Activated naive CD4-positive, alpha-beta T cell treated with anti-CD3 and anti-CD28 coated beads, Interleukin-2, amount 50 U/mL, for 24 hours (primary cell): Measurements from ENCODE around the gene CILP2.

Experiments used
- H3K27ac Mint-ChIP-seq: one replicate; pipeline ENCODE4 v1.8.0; 2021; ENCODE audit warnings: mild to moderate bottlenecking, mixed read lengths
- H3K27me3 Mint-ChIP-seq: one replicate; pipeline ENCODE4 v1.8.0; 2021; ENCODE audit warnings: mixed read lengths
- H3K36me3 Mint-ChIP-seq: one replicate; pipeline ENCODE4 v1.8.0; 2021; ENCODE audit warnings: mixed read lengths
- H3K4me1 Mint-ChIP-seq: one replicate; pipeline ENCODE4 v1.8.0; 2021; ENCODE audit warnings: mixed read lengths
- H3K4me3 Mint-ChIP-seq: one replicate; pipeline ENCODE4 v1.8.0; 2021; ENCODE audit warnings: mild to moderate bottlenecking, mixed read lengths
- H3K9me3 Mint-ChIP-seq: one replicate; pipeline ENCODE4 v1.8.0; 2021; ENCODE audit warnings: mixed read lengths

CILP2 gene, protein sequence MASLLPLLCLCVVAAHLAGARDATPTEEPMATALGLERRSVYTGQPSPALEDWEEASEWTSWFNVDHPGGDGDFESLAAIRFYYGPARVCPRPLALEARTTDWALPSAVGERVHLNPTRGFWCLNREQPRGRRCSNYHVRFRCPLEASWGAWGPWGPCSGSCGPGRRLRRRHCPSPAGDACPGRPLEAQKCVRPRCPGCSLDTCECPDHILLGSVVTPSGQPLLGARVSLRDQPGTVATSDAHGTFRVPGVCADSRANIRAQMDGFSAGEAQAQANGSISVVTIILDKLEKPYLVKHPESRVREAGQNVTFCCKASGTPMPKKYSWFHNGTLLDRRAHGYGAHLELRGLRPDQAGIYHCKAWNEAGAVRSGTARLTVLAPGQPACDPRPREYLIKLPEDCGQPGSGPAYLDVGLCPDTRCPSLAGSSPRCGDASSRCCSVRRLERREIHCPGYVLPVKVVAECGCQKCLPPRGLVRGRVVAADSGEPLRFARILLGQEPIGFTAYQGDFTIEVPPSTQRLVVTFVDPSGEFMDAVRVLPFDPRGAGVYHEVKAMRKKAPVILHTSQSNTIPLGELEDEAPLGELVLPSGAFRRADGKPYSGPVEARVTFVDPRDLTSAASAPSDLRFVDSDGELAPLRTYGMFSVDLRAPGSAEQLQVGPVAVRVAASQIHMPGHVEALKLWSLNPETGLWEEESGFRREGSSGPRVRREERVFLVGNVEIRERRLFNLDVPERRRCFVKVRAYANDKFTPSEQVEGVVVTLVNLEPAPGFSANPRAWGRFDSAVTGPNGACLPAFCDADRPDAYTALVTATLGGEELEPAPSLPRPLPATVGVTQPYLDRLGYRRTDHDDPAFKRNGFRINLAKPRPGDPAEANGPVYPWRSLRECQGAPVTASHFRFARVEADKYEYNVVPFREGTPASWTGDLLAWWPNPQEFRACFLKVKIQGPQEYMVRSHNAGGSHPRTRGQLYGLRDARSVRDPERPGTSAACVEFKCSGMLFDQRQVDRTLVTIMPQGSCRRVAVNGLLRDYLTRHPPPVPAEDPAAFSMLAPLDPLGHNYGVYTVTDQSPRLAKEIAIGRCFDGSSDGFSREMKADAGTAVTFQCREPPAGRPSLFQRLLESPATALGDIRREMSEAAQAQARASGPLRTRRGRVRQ

DNA sequence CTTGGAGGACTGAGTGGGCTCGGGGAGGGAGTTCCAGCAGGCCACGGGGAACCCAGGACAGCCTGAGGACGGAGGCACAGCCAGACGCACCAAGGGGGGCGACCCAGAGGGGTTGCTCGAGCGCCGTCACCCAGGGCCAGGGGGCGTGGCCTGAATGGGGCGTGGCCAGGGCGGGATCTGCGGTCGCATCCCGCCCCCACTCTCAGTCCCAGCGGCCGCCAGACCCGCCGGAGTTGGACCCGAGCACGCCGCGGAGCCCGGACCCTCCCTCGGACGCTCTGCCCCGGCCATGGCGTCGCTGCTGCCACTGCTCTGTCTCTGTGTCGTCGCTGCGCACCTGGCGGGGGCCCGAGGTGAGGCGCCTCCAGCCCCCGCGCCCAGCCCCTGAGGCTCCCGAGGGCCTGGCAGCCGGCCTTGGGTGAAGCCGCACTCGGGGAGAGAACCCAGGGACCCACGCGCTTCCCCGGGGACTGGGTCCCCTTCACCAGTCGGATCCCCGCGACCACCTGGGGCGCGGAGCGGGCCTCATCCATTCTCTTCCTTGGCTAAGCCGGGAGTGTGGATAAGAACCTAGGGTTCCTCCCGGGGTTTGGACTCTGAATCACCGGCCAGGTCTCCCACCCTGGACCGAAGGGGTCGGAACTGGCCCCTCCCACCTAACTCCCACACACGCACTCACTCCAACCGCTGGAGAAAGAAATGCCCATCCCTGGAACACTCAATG is at the start of gene CILP2:
TSS of gene CILP2 (plus strand) at position 205 of the 724 bp plus-strand sequence. CDS start at position 290, 85 bp downstream.
- peak within 1 kb of the TSS; percentile 68 for H3K4me3 Mint-ChIP-seq
- H3K36me3 Mint-ChIP-seq = no peaks in the 10 kb centered on the region
- H3K9me3 Mint-ChIP-seq = no peaks in the 10 kb centered on the region
- H3K27ac Mint-ChIP-seq = no peak within 1 kb of the TSS
- no peaks in the 10 kb centered on the region for H3K27me3 Mint-ChIP-seq
- peaks cover 34% of the 10 kb centered on the region for H3K4me1 Mint-ChIP-seq

DNA sequence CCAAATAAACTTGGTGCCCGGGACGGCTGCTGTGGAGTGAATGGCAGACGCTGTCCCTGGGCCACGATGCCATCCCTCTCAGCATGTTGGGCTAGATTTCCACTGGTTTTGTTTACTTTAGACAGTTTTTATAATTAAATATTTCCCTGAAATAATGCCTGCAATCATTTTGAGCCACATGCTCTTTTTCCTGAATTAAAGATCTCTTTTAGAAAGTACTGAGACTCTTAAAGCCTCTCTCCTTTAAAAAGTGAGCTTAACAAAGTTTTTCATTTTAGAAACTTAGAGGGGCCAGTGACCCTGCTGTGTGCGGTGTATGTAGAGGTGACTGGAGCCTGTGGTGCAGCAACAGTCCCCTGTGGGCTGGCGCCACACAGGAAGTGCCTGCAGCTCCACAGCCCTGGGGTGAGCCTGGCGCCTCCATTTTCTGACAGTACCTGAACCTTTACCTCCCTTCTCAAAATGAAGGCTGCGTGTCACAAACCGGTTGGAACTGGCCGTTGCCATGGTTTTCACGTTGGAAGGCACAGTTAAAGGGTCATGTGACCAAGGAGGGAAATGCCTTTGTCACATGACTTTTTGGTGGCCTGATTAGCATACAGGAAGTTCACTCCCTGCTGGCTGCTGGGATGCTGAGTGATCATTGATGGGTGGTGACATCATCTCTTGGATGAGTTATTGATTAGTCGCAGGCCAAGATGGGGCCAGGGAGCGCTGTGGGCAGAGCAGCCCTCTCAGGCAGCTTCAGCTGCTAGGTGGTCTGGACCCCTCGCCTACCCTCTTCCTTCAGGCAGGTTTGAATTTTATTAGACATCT is 49.0 kb upstream of the CILP2 start:
- Mint-ChIP-seq H3K4me3 (peak overlapping the region; percentile 61), H3K27ac (peak overlapping the region; percentile 95), H3K9me3 (no peaks in the 10 kb centered on the region), H3K36me3 (no peaks in the 10 kb centered on the region), H3K27me3 (no peaks in the 10 kb centered on the region), H3K4me1 (peaks cover 54% of the 10 kb centered on the region)

DNA sequence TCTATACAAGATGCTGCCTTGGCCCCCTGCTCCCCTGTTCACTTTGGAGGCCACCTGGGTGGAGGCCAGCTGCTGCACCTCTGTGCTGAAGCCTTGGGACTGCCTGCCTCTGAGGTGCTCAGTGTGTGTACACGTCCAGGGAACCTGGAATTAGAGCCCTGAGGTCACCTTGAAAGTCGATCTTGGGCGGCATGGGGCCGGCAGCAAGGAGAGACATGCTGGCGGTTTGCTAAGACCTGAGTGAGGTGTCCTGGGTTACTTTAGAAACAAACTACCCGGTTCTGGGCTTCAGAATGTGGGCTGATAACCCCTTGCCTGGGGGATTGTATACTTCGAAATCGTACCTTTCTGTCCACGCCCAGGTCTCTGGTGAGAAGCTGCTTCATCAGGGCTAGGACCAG is 48.3 kb upstream of the CILP2 start:
- H3K27me3 Mint-ChIP-seq = no peaks in the 10 kb centered on the region
- peaks cover 53% of the 10 kb centered on the region for H3K4me1 Mint-ChIP-seq
- peak overlapping the region; percentile 26 for H3K4me3 Mint-ChIP-seq
- no peaks in the 10 kb centered on the region for H3K9me3 Mint-ChIP-seq
- H3K27ac Mint-ChIP-seq = peak overlapping the region; percentile 95
- H3K36me3 Mint-ChIP-seq = peaks cover 1% of the 10 kb centered on the region

DNA sequence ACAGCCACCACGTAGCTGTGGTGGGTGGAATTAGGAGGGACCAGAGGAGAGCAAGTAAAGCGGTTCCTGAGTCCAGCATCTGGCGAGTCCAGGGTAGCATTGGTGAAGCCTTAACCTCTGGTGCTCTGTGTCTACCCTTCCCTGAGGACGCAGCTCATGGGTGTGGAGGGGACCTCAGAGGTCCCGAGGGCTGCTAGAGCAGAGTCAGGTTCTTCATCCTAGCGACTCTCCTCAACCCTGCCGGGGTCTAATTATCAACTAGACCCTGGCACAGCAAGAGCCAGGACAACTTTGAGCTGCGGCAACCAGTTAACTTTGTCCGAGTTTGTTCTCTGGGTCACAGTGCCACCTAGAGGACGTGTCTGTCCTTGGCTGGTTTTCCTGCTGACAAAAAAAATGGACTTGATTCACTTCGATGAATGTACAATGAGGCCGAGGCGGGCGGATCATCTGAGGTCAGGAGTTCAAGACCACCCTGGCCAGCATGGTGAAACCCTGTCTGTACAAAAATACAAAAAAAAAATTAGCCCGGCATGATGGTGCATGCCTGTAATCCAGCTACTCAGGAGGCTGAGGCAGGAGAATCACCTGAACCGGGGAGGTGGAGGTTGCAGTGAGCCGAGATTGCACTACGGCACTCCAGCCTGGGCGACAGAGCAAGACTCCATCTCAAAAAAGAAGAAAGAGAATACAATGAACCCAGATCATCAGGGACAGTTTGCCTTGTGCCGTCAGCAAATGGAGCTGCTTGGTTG is 47.7 kb upstream of the CILP2 start:
- Mint-ChIP-seq H3K9me3 (no peaks in the 10 kb centered on the region), H3K4me3 (peak overlapping the region; percentile 26), H3K27ac (peak overlapping the region; percentile 65), H3K27me3 (no peaks in the 10 kb centered on the region), H3K36me3 (peaks cover 2% of the 10 kb centered on the region), H3K4me1 (peaks cover 52% of the 10 kb centered on the region)

DNA sequence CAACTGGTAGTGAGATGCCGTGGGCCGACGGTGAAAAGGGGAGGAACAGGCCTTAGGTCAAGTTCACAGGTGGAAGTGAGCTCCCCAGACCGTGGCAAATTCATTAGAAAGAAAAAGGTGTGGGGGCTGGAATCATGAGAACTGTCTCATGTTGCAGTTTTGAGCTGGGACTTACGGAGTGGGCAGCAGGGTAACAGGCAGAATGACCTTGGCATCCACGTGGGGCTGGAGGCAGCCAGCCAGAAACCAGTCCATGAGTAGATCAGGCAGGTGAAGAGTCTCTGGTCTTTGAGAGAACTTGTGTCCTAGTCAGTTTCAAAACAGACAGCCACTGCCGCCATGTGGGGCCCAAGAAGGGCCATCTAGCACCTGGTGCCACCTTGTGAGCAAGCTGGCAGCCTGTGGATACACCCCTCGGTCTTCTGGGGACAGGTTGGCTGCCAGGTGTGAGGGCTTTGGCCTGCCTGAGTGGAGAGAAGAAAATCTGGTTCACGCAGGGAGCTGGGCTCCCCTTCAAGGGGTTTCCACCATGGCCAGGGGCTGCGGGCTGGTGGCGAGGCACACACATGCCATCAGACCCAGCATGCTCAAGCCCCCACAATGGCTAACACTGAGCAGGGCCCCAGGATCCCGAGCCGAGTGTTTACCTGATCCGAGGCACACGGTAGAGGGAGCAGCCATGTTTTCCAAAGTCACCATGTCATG is 46.6 kb upstream of the CILP2 start:
- Mint-ChIP-seq H3K4me1 (peaks cover 43% of the 10 kb centered on the region), H3K36me3 (peaks cover 2% of the 10 kb centered on the region), H3K27me3 (no peaks in the 10 kb centered on the region), H3K27ac (no peak overlapping the region), H3K9me3 (no peaks in the 10 kb centered on the region), H3K4me3 (no peak overlapping the region)

DNA sequence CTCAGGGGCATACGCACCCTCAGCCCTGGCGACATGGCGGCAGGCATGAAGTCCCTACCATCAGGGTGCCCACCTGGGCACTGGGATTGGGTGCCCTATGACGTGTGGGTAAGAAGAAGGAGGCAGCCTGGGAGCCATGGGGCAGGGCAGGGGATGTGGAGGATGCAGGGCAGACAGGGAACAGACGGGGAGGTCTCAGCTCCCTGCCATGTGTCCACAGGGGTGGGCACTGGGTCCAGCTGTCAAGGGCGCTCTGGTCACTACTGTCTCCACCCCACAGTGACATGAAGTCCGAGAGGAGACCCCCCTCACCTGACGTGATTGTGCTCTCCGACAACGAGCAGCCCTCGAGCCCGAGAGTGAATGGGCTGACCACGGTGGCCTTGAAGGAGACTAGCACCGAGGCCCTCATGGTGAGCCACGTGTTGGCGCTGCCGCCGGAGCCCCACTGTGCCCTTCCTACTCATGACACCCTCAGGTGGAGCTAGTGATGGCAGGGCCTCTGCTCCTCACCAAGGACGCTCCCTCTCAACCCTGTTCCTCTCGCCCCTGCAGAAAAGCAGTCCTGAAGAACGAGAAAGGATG is 45.9 kb upstream of the CILP2 start:
- H3K27ac Mint-ChIP-seq = no peak overlapping the region
- H3K4me1 Mint-ChIP-seq = peaks cover 36% of the 10 kb centered on the region
- peaks cover 2% of the 10 kb centered on the region for H3K36me3 Mint-ChIP-seq
- no peaks in the 10 kb centered on the region for H3K9me3 Mint-ChIP-seq
- no peaks in the 10 kb centered on the region for H3K27me3 Mint-ChIP-seq
- no peak overlapping the region for H3K4me3 Mint-ChIP-seq

DNA sequence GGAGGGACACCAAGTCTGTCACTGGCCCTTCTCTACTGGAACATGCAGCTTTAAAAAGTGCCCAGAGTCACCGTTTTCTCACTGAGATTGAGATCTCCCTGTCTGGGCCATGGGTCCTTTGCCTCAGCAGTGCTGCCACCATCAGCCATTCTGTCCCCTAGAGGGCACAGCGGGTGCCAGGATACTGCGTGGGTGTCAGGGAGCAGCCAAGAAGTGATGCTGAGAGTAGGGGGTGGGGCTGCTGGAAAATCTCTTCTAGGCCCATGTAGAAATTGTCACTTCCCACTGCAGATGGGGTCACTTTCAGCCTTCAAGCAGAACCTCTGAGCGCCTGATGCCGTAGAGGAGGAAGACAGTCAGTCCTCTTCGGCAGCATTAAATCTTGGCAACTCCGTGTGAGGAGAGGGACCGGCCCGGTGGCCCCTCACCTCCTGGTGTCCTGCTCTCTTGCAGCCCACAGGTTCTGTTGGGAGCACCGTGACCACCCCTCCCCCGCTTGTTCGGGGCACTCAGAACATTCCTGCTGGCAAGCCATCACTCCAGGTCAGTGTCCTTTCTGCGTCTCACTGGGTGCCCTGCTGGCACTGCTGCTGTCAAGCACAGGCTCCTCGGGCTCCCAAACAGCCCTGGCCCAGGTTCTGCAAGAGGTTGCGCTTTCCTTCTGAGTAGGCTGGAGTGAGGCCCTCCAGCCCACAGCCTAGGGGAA is 44.1 kb upstream of the CILP2 start:
- Mint-ChIP-seq H3K27me3 (no peaks in the 10 kb centered on the region), H3K36me3 (peaks cover 2% of the 10 kb centered on the region), H3K4me1 (peaks cover 18% of the 10 kb centered on the region), H3K4me3 (no peak overlapping the region), H3K27ac (no peak overlapping the region), H3K9me3 (no peaks in the 10 kb centered on the region)

DNA sequence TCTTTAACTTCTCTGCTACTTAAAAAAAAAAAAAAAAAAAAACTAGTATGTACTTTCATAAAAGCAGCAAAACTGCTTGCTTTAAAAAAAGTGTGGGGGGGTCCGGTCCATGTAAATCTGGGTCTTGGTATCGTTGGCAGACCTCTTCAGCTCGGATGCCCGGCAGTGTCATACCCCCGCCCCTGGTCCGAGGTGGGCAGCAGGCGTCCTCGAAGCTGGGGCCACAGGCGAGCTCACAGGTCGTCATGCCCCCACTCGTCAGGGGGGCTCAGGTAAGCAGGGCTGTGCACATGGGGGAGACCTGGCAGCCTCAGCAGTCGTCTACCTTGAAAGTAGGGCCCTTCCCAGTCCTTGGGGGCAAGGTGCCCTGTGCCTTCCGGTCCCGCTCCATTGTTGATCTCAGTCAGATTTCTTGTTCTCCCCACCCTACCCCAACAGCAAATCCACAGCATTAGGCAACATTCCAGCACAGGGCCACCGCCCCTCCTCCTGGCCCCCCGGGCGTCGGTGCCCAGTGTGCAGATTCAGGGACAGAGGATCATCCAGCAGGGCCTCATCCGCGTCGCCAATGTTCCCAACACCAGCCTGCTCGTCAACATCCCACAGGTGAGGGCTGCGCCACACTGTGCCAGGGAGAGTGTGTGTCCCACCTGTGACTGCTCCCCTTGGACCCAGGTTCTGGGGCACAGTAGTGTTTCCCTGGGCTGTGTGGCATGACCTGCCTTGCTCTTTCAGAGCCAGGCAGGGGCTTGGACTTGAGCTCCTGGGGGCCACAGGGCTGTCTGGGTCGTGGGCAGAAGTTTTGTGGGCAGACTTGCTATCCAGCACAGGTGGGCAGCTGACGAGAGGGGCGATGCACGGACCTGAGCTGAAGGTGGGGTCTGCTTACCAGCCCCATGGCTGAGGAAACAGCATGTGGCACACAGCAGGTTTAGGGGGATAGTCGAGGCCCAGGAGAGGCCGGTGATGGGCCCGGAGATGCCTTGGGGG is 42.2 kb upstream of the CILP2 start:
- H3K4me1 Mint-ChIP-seq = no peaks in the 10 kb centered on the region
- H3K27me3 Mint-ChIP-seq = no peaks in the 10 kb centered on the region
- H3K36me3 Mint-ChIP-seq = peaks cover 2% of the 10 kb centered on the region
- H3K9me3 Mint-ChIP-seq = no peaks in the 10 kb centered on the region
- H3K27ac Mint-ChIP-seq = peak overlapping the region; percentile 23
- H3K4me3 Mint-ChIP-seq = no peak overlapping the region

DNA sequence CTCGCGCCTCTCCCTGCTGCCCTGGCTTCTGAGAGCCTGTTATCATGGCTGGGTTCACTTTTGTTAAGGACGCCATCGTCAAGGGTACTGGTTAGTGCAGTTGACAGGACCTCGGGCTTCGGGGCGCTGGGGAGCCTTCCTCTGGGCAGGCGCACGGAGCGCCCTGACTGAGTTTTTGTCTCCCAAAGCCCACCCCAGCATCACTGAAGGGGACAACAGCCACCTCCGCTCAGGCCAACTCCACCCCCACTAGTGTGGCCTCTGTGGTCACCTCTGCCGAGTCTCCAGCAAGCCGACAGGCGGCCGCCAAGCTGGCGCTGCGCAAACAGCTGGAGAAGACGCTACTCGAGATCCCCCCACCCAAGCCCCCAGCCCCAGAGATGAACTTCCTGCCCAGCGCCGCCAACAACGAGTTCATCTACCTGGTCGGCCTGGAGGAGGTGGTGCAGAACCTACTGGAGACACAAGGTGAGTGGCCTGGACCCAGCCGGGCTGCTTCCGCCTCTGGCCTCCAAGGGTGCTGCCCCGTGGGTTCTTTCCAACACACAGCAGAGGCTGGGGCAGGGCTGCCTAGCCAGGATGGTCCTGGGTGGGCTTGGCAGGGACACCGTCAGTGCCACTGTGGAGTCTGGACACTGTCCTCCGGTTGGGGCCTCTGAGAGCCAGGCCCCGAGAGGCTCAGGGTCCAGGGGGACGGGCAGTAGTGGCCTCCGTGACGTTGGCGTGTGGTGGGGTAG is 39.6 kb upstream of the CILP2 start:
- Mint-ChIP-seq H3K27ac (no peak overlapping the region), H3K9me3 (no peaks in the 10 kb centered on the region), H3K4me1 (no peaks in the 10 kb centered on the region), H3K36me3 (peaks cover 4% of the 10 kb centered on the region), H3K4me3 (no peak overlapping the region), H3K27me3 (no peaks in the 10 kb centered on the region)

DNA sequence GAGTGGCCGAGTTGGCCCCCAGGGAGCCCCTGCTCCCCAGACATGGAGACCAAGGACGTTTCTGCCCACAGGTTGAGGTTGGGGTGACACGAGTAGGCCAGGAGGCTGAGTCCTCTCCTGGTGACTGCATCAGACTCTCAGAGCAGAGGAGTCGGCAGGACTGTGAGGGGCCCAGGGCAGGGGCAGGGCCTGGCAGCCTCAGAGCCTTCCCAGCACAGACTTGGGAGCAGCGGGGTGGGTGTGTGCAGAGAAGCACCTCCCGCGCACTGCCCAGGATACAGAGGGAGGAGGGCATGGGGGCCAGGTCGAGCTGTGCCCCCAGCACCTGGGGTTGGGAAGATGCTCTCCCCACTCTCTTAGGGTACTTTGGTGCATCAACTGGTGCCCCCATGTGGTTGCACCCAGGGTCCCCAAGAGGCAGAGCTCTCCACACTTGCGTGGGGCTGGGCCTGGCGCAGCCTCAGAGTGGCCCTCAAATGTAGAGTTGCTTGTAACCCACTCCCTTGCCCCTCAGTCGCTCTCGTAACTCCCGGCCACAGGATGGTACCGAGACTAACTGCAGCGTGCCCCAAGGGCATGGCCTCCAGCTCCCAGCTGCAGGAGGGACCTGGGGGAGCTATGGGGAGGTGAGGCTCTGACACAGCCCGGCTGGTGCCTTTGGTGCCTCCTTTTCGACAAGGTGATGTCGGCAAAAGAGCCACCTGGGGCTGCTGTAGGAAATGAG is 38.6 kb upstream of the CILP2 start:
- H3K4me3 Mint-ChIP-seq = no peak overlapping the region
- no peak overlapping the region for H3K27ac Mint-ChIP-seq
- H3K36me3 Mint-ChIP-seq = peaks cover 4% of the 10 kb centered on the region
- H3K4me1 Mint-ChIP-seq = no peaks in the 10 kb centered on the region
- no peaks in the 10 kb centered on the region for H3K9me3 Mint-ChIP-seq
- no peaks in the 10 kb centered on the region for H3K27me3 Mint-ChIP-seq
